ENCODE data around the gene PYGB.
"Not testable (repeated sequence)": the region's sequence is repeated elsewhere in the genome, so short reads cannot be mapped to it uniquely, and the experiment has no call there.

The PYGB gene

GRCh38 chr20:25296094-25297093 lies 48.5 kb downstream of the PYGB start:
- DNase-seq (ENCODE audit: low read depth) = no peak

GRCh38 chr20:25297141-25297905 lies 49.4 kb downstream of the PYGB start:
- no peak for DNase-seq (ENCODE audit: low read depth)

GRCh38 chr20:25299806-25300205 lies 51.9 kb downstream of the PYGB start:
- no peak for DNase-seq (ENCODE audit: low read depth)

- DNase-seq (ENCODE audit: low read depth) = no peak
Measured at GRCh38 chr20:25300496-25301170, 52.7 kb downstream of the PYGB start.

GRCh38 chr20:25301357-25301920 lies 53.6 kb downstream of the PYGB start:
- no peak for DNase-seq (ENCODE audit: low read depth)

- DNase-seq (ENCODE audit: low read depth) = no peak
Measured at GRCh38 chr20:25302596-25302995, 54.7 kb downstream of the PYGB start.

GRCh38 chr20:25303292-25304024 lies 55.6 kb downstream of the PYGB start:
- no peak for DNase-seq (ENCODE audit: low read depth)

GRCh38 chr20:25304025-25304549 lies 56.2 kb downstream of the PYGB start:
- no peak for DNase-seq (ENCODE audit: low read depth)

GRCh38 chr20:25306991-25307903 lies 59.4 kb downstream of the PYGB start:
- DNase-seq (ENCODE audit: low read depth) = no peak

GRCh38 chr20:25308083-25308491 lies 60.2 kb downstream of the PYGB start:
- DNase-seq (ENCODE audit: low read depth) = no peak

- no peak for DNase-seq (ENCODE audit: low read depth)
Measured at GRCh38 chr20:25308671-25309394, 60.9 kb downstream of the PYGB start.

GRCh38 chr20:25309395-25310267 lies 61.7 kb downstream of the PYGB start:
- no peak for DNase-seq (ENCODE audit: low read depth)

- no peak for DNase-seq (ENCODE audit: low read depth)
Measured at GRCh38 chr20:25310268-25310920, 62.5 kb downstream of the PYGB start.

- DNase-seq (ENCODE audit: low read depth) = no peak
Measured at GRCh38 chr20:25310921-25311728, 63.2 kb downstream of the PYGB start.

GRCh38 chr20:25312716-25313115 lies 64.8 kb downstream of the PYGB start:
- DNase-seq (ENCODE audit: low read depth) = not testable (repeated sequence)

- DNase-seq (ENCODE audit: low read depth) = no peak
Measured at GRCh38 chr20:25313593-25313992, 65.7 kb downstream of the PYGB start.

All from T-helper 22 cell (primary cell).